WTC11 (cell line): ENCODE measurements around the gene OR2AG1. TPM values are rescaled to one million over a fixed set of nuclear protein-coding genes. Genes with fewer than 3 reads are reported as not detected.

Source experiments
- ATAC-seq: fragments of 200-7000 bp; cut with Tn5 transposase; 2 replicates; pipeline ENCODE4 v1.10.0; 2021; ENCODE audit warnings: mild to moderate bottlenecking, moderate library complexity
- CTCF ChIA-PET: fragments of 300-600 bp; sonication (Branson Sonifier 250); formaldehyde crosslinking; loops from one replicate; lab custom pipeline; 2021; ENCODE audit warnings: antibody characterized with exemption; lab: Charles Lee
- POLR2A ChIA-PET: fragments of 350-600 bp; sonication (Branson Sonifier 250); formaldehyde crosslinking; loops from one replicate; lab custom pipeline; 2021; ENCODE audit warnings: antibody characterized with exemption; lab: Charles Lee
- DNase-seq: peaks from one replicate; pipeline ENCODE4 v3.0.0; 2021; ENCODE audit warnings: low spot score
- H3K27ac Mint-ChIP-seq: 2 replicates; pipeline ENCODE4 v1.8.0; 2021; ENCODE audit warnings: mixed read lengths
- H3K27me3 Mint-ChIP-seq: 2 replicates; pipeline ENCODE4 v1.8.0; 2021; ENCODE audit warnings: low read depth, mild to moderate bottlenecking, moderate library complexity, mixed read lengths
- H3K36me3 Mint-ChIP-seq: 2 replicates; pipeline ENCODE4 v1.8.0; 2021; ENCODE audit warnings: mixed read lengths
- H3K4me1 Mint-ChIP-seq: 2 replicates; pipeline ENCODE4 v1.8.0; 2022; ENCODE audit warnings: mixed read lengths
- H3K4me3 Mint-ChIP-seq: 2 replicates; pipeline ENCODE4 v1.8.0; 2021; ENCODE audit warnings: mild to moderate bottlenecking, moderate library complexity, mixed read lengths
- H3K9me3 Mint-ChIP-seq: 2 replicates; pipeline ENCODE4 v1.8.0; 2021; ENCODE audit warnings: mixed read lengths
- ATF1 ChIP-seq: sonication (generic); formaldehyde crosslinking; IDR thresholded peaks from 2 replicates; pipeline ENCODE4 v1.8.1; 2023; ENCODE audit warnings: mild to moderate bottlenecking, moderate library complexity, missing genetic modification reagents
- ATF3 ChIP-seq: sonication (generic); formaldehyde crosslinking; conservative IDR thresholded peaks from 2 replicates; pipeline ENCODE4 v1.8.1; 2022; ENCODE audit warnings: mild to moderate bottlenecking, missing genetic modification reagents
- ATF6 ChIP-seq: sonication (generic); formaldehyde crosslinking; IDR thresholded peaks from 2 replicates; pipeline ENCODE4 v1.8.1; 2023; ENCODE audit warnings: mild to moderate bottlenecking, missing genetic modification reagents
- CDX4 ChIP-seq: fragments of 250-450 bp; sonication (Bioruptor Pico); IDR thresholded peaks from 2 replicates; pipeline ENCODE4 v1.9.0; 2021; ENCODE audit warnings: moderate library complexity, mild to moderate bottlenecking, inconsistent platforms, borderline replicate concordance
- CREM ChIP-seq: sonication (generic); formaldehyde crosslinking; IDR thresholded peaks from 2 replicates; pipeline ENCODE4 v1.8.1; 2022; ENCODE audit warnings: mild to moderate bottlenecking, missing genetic modification reagents, moderate library complexity
- E2F1 ChIP-seq: sonication (generic); formaldehyde crosslinking; IDR thresholded peaks from 2 replicates; pipeline ENCODE4 v1.8.0; 2022; ENCODE audit warnings: mild to moderate bottlenecking, missing genetic modification reagents
- EMX1 ChIP-seq: fragments of 250-450 bp; sonication (Bioruptor Pico); IDR thresholded peaks from 2 replicates; pipeline ENCODE4 v1.8.0; 2021; ENCODE audit warnings: mild to moderate bottlenecking
- ERG ChIP-seq: fragments of 250-450 bp; sonication (Bioruptor Pico); IDR thresholded peaks from 2 replicates; pipeline ENCODE4 v1.8.0; 2021; ENCODE audit warnings: mild to moderate bottlenecking
- FOXP1 ChIP-seq: sonication (generic); formaldehyde crosslinking; IDR thresholded peaks from 2 replicates; pipeline ENCODE4 v1.8.0; 2022; ENCODE audit warnings: missing genetic modification reagents, mild to moderate bottlenecking, moderate library complexity, borderline replicate concordance
- GABPB1 ChIP-seq: sonication (generic); formaldehyde crosslinking; IDR thresholded peaks from 2 replicates; pipeline ENCODE4 v1.8.1; 2023; ENCODE audit warnings: mild to moderate bottlenecking, missing genetic modification reagents
- GRHL2 ChIP-seq: fragments of 250-450 bp; sonication (Bioruptor Pico); IDR thresholded peaks from 2 replicates; pipeline ENCODE4 v1.8.0; 2022; ENCODE audit warnings: mild to moderate bottlenecking, moderate library complexity; ENCODE audit not compliant: insufficient replicate concordance, severe bottlenecking
- GTF2I ChIP-seq: fragments of 250-450 bp; sonication (Bioruptor Pico); conservative IDR thresholded peaks from 2 replicates; pipeline ENCODE4 v1.4.0; 2021; ENCODE audit warnings: mild to moderate bottlenecking
- JUN ChIP-seq: sonication (generic); formaldehyde crosslinking; IDR thresholded peaks from 2 replicates; pipeline ENCODE4 v1.8.0; 2023; ENCODE audit warnings: mild to moderate bottlenecking, missing genetic modification reagents
- NFATC4 ChIP-seq: fragments of 250-450 bp; sonication (Bioruptor Pico); IDR thresholded peaks from 2 replicates; pipeline ENCODE4 v1.9.0; 2021; ENCODE audit warnings: mild to moderate bottlenecking
- NR3C1 ChIP-seq: sonication (generic); formaldehyde crosslinking; conservative IDR thresholded peaks from 2 replicates; pipeline ENCODE4 v1.8.1; 2023; ENCODE audit warnings: low read depth, mild to moderate bottlenecking, missing genetic modification reagents
- SMAD3 ChIP-seq: sonication (generic); formaldehyde crosslinking; IDR thresholded peaks from 2 replicates; pipeline ENCODE4 v1.8.0; 2022; ENCODE audit warnings: missing genetic modification reagents, mild to moderate bottlenecking, borderline replicate concordance
- SP1 ChIP-seq: sonication (generic); formaldehyde crosslinking; conservative IDR thresholded peaks from 2 replicates; pipeline ENCODE4 v1.8.1; 2022; ENCODE audit warnings: missing genetic modification reagents
- TEAD4 ChIP-seq: sonication (generic); formaldehyde crosslinking; IDR thresholded peaks from 2 replicates; pipeline ENCODE4 v1.8.0; 2022; ENCODE audit warnings: mild to moderate bottlenecking, missing genetic modification reagents
- USF1 ChIP-seq: sonication (generic); formaldehyde crosslinking; IDR thresholded peaks from 2 replicates; pipeline ENCODE4 v1.8.0; 2022; ENCODE audit warnings: mild to moderate bottlenecking, missing genetic modification reagents
- ZBTB43 ChIP-seq: sonication (generic); formaldehyde crosslinking; IDR thresholded peaks from 2 replicates; pipeline ENCODE4 v1.8.1; 2023; ENCODE audit warnings: mild to moderate bottlenecking, missing genetic modification reagents
- ZNF138 ChIP-seq: sonication (generic); formaldehyde crosslinking; conservative IDR thresholded peaks from 2 replicates; pipeline ENCODE4 v1.8.1; 2022; ENCODE audit warnings: mild to moderate bottlenecking, moderate library complexity, missing genetic modification reagents
- ZNF263 ChIP-seq: sonication (generic); formaldehyde crosslinking; IDR thresholded peaks from 2 replicates; pipeline ENCODE4 v1.8.1; 2022; ENCODE audit warnings: low read depth, mild to moderate bottlenecking, moderate library complexity, missing genetic modification reagents
- ZNF317 ChIP-seq: sonication (generic); formaldehyde crosslinking; IDR thresholded peaks from 2 replicates; pipeline ENCODE4 v1.8.1; 2023; ENCODE audit warnings: low read depth, mild to moderate bottlenecking, moderate library complexity, missing genetic modification reagents, borderline replicate concordance
- ZNF671 ChIP-seq: fragments of 250-450 bp; sonication (Bioruptor Pico); IDR thresholded peaks from 2 replicates; pipeline ENCODE4 v1.8.0; 2021; ENCODE audit warnings: mild to moderate bottlenecking
- total RNA-seq: library from RNA; stranded (reverse); gene quantifications from 3 replicates; pipeline ENCODE4 v1.2.3, GENCODE V29; 2021

The OR2AG1 gene
- total RNA-seq, 1 experiment from 2014 or later: not detected

GRCh38 chr11:6771926-6772893 is 10.6 kb upstream of the OR2AG1 start, which contains the start of gene OR2AG2:
Gene OR2AG2 (minus strand): TSS chr11:6771976. CDS start chr11:6768957, 3,019 bp downstream.
- ChIA-PET POLR2A (no interaction called here), CTCF (interaction anchor here (1.0 to 2.4 kb wide), 2 partner anchors 15 to 17 kb away, joined by 3 to 17 read pairs; no protein-coding TSS in a partner anchor)
- TF ChIP-seq NR3C1 (CRISPR knock-in tag): no peak
- TF ChIP-seq CDX4 (CRISPR knock-in tag): no peak
- TF ChIP-seq ATF1 (CRISPR knock-in tag): no peak
- TF ChIP-seq E2F1 (CRISPR knock-in tag): no peak
- TF ChIP-seq USF1 (CRISPR knock-in tag): no peak
- TF ChIP-seq GRHL2 (CRISPR knock-in tag): no peak
- TF ChIP-seq FOXP1 (CRISPR knock-in tag): no peak
- TF ChIP-seq TEAD4: no peak
- no peak for TF ChIP-seq ZNF671 (CRISPR knock-in tag)
- no peak for TF ChIP-seq ZNF317
- TF ChIP-seq GABPB1 (CRISPR knock-in tag): no peak
- TF ChIP-seq GTF2I (CRISPR knock-in tag): no peak
- TF ChIP-seq JUN: no peak
- no peaks in the 10 kb centered on the region for H3K4me1 Mint-ChIP-seq
- ATAC-seq (no peak), DNase-seq (no peak)
- H3K4me3 Mint-ChIP-seq: no peak within 1 kb of the TSS
- H3K9me3 Mint-ChIP-seq: no peaks in the 10 kb centered on the region
- H3K27ac Mint-ChIP-seq: no peak within 1 kb of the TSS
- peaks cover 2% of the 10 kb centered on the region; the same call in 1 of the 2 replicates for H3K27me3 Mint-ChIP-seq
- no peaks in the 10 kb centered on the region for H3K36me3 Mint-ChIP-seq

- ATAC-seq: no peak
- Mint-ChIP-seq H3K4me1 (no peaks in the 10 kb centered on the region), H3K36me3 (no peaks in the 10 kb centered on the region), H3K9me3 (no peaks in the 10 kb centered on the region), H3K4me3 (no peak overlapping the region), H3K27ac (no peak overlapping the region), H3K27me3 (peaks cover 2% of the 10 kb centered on the region; the same call in 1 of the 2 replicates)
- POLR2A ChIA-PET: no interaction called here
- CTCF ChIA-PET: interaction anchor here (1.4 to 1.8 kb wide), 2 partner anchors 21 to 24 kb away, joined by 4 read pairs; no protein-coding TSS in a partner anchor
- TF ChIP-seq SMAD3 (CRISPR knock-in tag) (no peak), ZNF138 (CRISPR knock-in tag) (no peak), ZNF263 (CRISPR knock-in tag) (no peak), ATF3 (CRISPR knock-in tag) (no peak), SP1 (CRISPR knock-in tag) (no peak), CREM (CRISPR knock-in tag) (no peak), EMX1 (no peak), NFATC4 (no peak), ERG (CRISPR knock-in tag) (no peak), GABPB1 (CRISPR knock-in tag) (no peak), ZBTB43 (no peak), ATF6 (no peak)
- TF ChIP-seq, all 79 proteins: peak for 0
- DNase-seq: no peak
These were observed 4.3 kb upstream of the OR2AG1 start for GRCh38 chr11:6778518-6778917.
